Measurements from ENCODE around the gene KRT83.
A peak's percentile ranks its signal among the peaks of the same experiment; 100 is the strongest.
"Not testable (repeated sequence)": the region's sequence is repeated elsewhere in the genome, so short reads cannot be mapped to it uniquely, and the experiment has no call there.

The KRT83 gene

DNA sequence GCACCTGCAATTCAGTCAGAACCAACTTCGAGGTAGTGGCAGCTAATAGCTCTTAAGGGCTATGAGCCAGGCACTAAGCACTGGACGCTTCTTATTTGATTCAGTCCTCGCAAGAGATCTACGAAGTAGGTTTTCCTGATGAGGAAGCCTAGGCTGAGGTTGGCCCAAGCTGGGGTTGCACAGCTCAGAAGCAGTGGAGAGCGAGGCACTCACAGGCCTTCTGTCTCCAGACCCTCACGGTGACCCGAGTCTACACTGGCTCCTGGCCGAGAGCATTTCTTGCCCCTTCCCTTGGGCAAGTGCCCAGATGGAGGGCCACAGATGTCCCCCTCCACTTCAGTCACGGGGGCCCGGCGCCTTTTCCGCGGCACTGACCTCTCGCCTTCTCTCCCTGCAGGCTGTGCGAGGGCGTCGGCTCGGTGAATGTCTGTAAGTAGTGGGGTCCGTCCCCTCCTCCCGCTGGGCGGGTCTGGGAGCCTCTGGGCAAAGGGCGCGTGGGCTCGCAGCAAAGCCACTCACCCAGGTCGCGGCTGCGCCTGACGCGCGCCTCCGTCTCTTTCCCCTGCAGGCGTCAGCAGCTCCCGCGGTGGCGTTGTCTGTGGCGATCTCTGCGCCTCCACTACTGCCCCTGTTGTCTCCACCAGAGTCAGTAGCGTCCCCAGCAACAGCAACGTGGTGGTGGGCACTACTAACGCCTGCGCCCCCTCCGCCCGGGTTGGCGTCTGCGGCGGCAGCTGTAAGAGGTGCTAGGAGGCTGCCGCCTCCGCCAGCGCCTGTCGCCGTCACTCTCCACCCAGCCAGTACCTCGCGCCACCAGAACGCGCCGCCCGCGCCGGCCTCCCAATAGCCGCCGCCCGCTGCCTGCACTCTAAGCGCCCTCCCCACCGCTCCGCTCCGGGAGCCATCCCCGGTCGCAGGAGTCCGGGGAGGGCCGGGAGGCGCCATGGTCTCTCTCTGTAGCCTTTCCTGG is 13.1 kb downstream of the KRT83 start:
- Histone ChIP-seq H3K27me3 (ENCODE audit: insufficient read depth, low read length) (peaks cover 47% of the 10 kb centered on the region), H3K4me3 (ENCODE audit: low read length) (peak overlapping the region; percentile 2), H2AFZ (ENCODE audit: low read depth, low read length) (no peak overlapping the region), H3K4me1 (ENCODE audit: insufficient read depth, low read length) (peaks cover 2% of the 10 kb centered on the region), H3K9me3 (ENCODE audit: low read length) (no peaks in the 10 kb centered on the region), H3K36me3 (ENCODE audit: insufficient read depth, low read length) (no peaks in the 10 kb centered on the region)

DNA sequence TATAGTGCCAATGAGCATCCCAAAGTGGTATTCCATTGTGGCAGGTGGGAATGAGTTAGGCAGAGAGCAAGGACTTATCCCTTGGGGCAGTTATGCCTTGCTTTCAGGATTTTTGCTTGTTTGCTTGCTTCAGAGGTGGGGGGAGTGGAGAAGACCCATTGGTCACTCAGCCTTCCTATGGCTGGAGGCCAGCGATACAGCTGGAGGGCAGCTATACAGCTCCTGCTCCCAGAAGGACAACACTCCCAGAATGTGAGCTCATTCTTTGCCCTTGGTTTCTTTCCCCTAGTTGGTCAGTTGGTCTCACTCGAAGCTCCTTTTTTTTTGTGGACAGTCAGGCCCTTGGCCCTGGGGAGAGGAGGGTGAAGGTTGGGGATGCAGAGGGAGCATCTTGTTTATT is 14.5 kb downstream of the KRT83 start:
- H2AFZ ChIP-seq (ENCODE audit: low read depth, low read length) = no peak overlapping the region
- peaks cover 2% of the 10 kb centered on the region for H3K4me1 ChIP-seq (ENCODE audit: insufficient read depth, low read length)
- H3K9me3 ChIP-seq (ENCODE audit: low read length) = no peaks in the 10 kb centered on the region
- H3K27me3 ChIP-seq (ENCODE audit: insufficient read depth, low read length) = peaks cover 44% of the 10 kb centered on the region
- no peak overlapping the region for H3K4me3 ChIP-seq (ENCODE audit: low read length)
- no peaks in the 10 kb centered on the region for H3K36me3 ChIP-seq (ENCODE audit: insufficient read depth, low read length)

DNA sequence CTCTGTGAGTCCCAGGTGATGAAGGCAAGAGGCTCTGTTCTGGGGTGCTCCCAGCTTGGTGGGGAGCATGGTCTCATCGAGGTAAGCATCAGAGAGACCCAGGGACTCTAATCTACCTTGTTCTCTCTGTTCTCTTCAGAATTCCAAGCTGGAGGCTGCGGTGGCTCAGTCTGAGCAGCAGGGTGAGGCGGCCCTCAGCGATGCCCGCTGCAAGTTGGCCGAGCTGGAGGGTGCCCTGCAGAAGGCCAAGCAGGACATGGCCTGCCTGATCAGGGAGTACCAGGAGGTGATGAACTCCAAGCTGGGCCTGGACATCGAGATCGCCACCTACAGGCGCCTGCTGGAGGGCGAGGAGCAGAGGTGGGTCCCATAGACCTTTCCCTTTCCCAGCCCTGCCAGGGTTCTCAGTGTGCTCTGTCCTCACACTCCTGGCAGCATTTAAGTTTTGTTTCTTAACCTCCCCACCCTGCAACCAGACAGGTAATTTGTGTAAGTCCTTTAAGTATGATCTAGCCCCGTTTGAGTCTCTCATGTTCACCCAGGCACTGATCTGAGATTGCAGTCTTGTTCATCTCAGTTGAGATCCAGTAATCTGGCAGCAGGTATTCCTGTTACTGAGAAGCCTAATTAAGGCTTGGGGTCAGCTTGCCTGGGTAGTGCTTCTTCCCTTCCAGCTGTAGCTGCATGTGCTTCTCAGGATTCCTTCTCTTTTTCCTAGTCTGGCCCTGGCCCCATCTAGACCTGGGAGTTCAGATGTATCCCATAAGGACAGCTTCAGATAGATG is 15.1 kb downstream of the KRT83 start:
- Histone ChIP-seq H3K4me3 (ENCODE audit: low read length) (no peak overlapping the region), H2AFZ (ENCODE audit: low read depth, low read length) (no peak overlapping the region), H3K27me3 (ENCODE audit: insufficient read depth, low read length) (peaks cover 38% of the 10 kb centered on the region), H3K36me3 (ENCODE audit: insufficient read depth, low read length) (no peaks in the 10 kb centered on the region), H3K4me1 (ENCODE audit: insufficient read depth, low read length) (peaks cover 2% of the 10 kb centered on the region), H3K9me3 (ENCODE audit: low read length) (no peaks in the 10 kb centered on the region)

DNA sequence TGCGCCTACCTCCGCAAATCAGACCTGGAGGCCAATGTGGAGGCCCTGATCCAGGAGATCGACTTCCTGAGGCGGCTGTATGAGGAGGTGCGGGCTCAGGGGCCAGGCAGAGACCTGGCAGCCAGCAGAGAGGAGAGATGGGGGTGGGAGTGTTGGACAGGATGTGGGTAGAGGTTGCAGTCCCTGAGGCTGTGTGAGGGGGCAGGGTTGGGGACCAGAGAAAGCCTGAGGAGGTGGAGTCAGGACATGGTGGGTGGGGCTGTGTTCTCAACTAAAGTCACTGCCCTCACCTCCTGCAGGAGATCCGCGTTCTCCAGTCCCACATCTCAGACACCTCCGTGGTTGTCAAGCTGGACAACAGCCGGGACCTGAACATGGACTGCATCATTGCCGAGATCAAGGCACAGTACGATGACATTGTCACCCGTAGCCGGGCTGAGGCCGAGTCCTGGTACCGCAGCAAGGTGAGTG is 16.2 kb downstream of the KRT83 start:
- H3K9me3 ChIP-seq (ENCODE audit: low read length); H2AFZ ChIP-seq (ENCODE audit: low read depth, low read length); H3K36me3 ChIP-seq (ENCODE audit: insufficient read depth, low read length); H3K4me3 ChIP-seq (ENCODE audit: low read length); H3K4me1 ChIP-seq (ENCODE audit: insufficient read depth, low read length): not testable (repeated sequence)
- peaks cover 38% of the 10 kb centered on the region for H3K27me3 ChIP-seq (ENCODE audit: insufficient read depth, low read length)

DNA sequence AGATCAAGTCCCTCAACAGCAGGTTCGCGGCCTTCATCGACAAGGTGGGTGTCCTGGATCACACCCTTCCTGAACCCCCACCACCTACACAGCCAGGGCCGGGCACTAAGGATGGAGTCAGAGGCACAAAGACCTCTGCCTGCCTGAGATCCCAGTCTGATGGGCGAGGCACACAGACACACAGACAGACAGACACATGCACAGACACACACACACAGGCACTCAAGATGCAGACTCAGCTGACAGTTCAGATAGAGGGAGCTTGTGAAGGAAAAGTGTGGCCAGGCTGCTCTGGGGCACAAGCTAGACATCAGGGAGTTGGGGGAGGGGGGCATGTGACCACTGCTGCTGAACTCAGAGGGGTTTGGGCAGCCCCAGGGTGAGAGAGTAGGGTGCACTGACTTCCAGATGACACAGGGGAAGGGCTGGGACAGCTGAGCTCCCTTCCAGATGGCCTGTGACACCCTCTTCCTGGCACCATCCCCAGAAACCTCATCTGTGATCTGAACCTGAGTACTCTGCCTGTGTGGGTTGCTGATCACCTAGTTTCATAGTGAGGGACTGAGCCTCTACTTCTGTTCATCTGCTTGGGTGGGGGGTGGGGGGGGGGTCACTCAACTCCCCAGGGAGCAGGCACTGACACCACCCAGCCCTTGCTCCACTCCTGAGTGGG is 18.8 kb downstream of the KRT83 start:
- H3K27me3 ChIP-seq (ENCODE audit: insufficient read depth, low read length) = peaks cover 13% of the 10 kb centered on the region
- H3K9me3 ChIP-seq (ENCODE audit: low read length); H3K4me3 ChIP-seq (ENCODE audit: low read length); H2AFZ ChIP-seq (ENCODE audit: low read depth, low read length); H3K36me3 ChIP-seq (ENCODE audit: insufficient read depth, low read length); H3K4me1 ChIP-seq (ENCODE audit: insufficient read depth, low read length): not testable (repeated sequence)

DNA sequence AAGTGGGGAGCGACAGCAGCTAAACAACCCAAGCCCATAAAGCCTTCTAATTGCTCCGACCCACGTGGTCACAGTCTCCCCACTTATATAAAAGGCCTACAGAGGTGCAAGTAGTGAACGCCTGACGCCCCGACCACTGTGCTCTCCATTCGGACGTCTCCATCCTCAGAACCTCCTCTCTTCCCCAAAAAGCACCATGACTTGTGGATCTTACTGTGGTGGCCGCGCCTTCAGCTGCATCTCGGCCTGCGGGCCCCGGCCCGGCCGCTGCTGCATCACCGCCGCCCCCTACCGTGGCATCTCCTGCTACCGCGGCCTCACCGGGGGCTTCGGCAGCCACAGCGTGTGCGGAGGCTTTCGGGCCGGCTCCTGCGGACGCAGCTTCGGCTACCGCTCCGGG is 19.5 kb downstream of the KRT83 start:
- not testable (repeated sequence) for H3K4me3 ChIP-seq (ENCODE audit: low read length); H3K9me3 ChIP-seq (ENCODE audit: low read length); H3K4me1 ChIP-seq (ENCODE audit: insufficient read depth, low read length); H3K27me3 ChIP-seq (ENCODE audit: insufficient read depth, low read length); H3K36me3 ChIP-seq (ENCODE audit: insufficient read depth, low read length); H2AFZ ChIP-seq (ENCODE audit: low read depth, low read length)

DNA sequence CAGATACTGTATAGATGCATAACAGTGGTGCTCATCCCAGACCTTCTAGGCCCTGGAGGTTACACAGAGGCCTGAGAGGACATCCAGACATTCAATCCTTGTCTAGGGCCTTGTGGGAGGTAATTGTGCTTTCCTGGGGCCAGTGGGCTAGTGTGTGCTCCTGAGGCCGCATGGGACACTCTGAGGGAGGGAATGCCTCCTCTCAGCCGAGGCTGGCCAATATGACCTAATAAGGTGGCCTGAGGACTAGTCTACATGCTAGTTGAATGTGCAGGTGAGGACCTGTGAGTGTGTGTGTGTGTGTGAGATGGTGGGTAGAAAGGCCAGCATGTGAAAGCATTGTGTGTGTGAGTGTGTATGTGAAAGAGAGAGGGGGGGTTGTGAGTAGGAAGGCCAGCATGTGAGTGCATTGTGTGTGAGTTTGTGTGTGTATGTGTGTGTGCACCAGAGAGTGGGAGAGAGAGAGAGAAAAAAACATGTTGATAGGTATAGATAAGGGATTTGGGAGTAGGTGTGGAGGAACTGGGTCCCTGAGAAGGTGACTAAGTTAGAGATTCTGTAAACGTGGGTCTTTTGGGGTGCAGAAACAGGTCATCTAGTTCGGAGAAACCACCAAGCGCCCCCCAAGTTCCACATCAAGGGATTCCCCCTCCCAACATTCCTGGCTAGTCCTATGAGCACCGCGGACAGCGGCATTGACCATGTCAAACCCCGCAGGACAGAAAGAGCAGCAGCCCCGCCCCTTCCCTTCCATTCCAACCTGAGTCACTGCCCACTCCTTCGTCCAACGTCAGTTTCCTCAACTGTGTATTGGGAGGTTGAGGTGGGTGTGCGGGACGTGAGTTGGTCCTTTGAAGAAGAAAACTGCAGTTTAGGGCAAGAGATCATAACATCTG is 20.2 kb downstream of the KRT83 start:
- Histone ChIP-seq H3K9me3 (ENCODE audit: low read length) (no peaks in the 10 kb centered on the region), H3K36me3 (ENCODE audit: insufficient read depth, low read length) (no peaks in the 10 kb centered on the region), H3K4me1 (ENCODE audit: insufficient read depth, low read length) (no peaks in the 10 kb centered on the region), H3K4me3 (ENCODE audit: low read length) (no peak overlapping the region), H3K27me3 (ENCODE audit: insufficient read depth, low read length) (no peaks in the 10 kb centered on the region), H2AFZ (ENCODE audit: low read depth, low read length) (no peak overlapping the region)

DNA sequence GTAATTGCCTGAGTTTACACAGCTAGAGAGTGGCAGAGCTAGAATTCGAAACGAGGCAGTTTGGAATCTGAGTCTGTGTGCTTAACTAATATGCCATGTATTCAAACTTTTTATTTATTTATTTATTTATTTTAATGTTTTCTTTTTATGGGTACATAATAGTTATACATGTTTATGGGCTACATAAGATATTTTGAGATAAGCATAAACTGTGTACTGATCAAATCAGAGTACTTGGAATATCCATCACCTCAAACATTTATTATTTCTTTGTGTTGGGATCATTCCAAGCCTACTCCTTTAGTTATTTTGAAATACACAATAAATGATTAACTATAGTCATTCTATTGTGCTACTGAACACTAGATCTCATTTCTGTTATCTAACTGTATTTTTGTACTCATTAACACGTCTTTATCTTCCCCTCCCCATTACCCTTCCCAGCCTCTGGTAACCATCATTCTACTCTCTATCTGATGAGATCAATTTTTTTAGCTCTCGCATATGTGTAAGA is 22.5 kb downstream of the KRT83 start:
- H3K9me3 ChIP-seq (ENCODE audit: low read length) = no peaks in the 10 kb centered on the region
- H2AFZ ChIP-seq (ENCODE audit: low read depth, low read length) = no peak overlapping the region
- H3K27me3 ChIP-seq (ENCODE audit: insufficient read depth, low read length) = no peaks in the 10 kb centered on the region
- no peak overlapping the region for H3K4me3 ChIP-seq (ENCODE audit: low read length)
- H3K36me3 ChIP-seq (ENCODE audit: insufficient read depth, low read length) = no peaks in the 10 kb centered on the region
- no peaks in the 10 kb centered on the region for H3K4me1 ChIP-seq (ENCODE audit: insufficient read depth, low read length)

DNA sequence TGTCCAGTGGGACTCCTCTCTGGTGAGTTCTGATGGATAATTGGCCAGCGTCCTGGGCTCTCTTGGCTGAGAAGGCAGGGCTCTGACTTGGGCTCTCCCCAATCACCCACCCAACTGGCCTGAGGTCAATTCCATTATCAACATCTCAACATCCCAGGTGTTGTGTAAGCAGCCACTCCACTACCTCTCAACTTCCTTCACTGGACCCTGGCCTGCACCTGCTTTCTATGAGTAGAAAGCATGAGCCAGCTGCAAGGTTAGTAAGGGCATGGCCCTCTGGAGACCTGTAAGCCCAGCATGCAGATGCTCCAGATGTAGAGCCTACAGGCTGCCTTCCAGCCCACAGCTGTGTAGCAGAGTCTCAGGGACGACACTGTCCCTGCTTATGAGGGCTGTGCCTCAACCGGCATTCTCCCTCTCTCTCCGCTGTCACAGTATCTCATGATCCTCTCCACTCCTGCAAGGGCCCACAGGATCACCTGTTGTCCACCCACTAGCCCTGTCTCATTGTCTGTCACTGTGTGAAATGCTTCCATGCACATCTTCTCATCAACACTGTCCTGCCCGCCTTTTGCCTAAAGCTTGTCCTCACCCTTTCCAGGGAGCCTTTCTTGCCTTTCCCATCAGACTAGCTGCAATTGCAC is 24.5 kb downstream of the KRT83 start:
- Histone ChIP-seq H3K4me1 (ENCODE audit: insufficient read depth, low read length) (no peaks in the 10 kb centered on the region), H3K4me3 (ENCODE audit: low read length) (no peak overlapping the region), H3K9me3 (ENCODE audit: low read length) (no peaks in the 10 kb centered on the region), H3K36me3 (ENCODE audit: insufficient read depth, low read length) (no peaks in the 10 kb centered on the region), H2AFZ (ENCODE audit: low read depth, low read length) (no peak overlapping the region), H3K27me3 (ENCODE audit: insufficient read depth, low read length) (no peaks in the 10 kb centered on the region)

DNA sequence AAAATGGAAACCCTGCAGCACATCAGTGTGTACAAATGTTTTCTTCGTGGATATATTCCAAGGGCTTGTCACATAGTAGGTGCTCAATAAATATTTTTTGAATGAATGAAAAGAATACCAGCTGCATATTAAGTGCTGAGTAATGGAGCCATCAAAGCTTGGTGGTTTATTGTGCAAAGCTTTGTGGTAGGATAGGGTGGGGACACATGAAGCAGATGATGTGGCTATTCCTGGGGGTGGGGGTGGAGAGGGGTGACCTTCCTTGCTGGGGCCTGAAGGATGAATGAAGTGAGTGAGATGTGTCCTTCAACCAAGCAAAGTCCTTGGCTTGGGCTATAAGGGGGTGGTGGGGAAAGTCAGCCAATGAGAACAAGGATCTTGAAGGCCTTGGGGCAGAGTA is 25.5 kb downstream of the KRT83 start:
- Histone ChIP-seq H3K9me3 (ENCODE audit: low read length) (no peaks in the 10 kb centered on the region), H3K4me3 (ENCODE audit: low read length) (no peak overlapping the region), H2AFZ (ENCODE audit: low read depth, low read length) (no peak overlapping the region), H3K36me3 (ENCODE audit: insufficient read depth, low read length) (no peaks in the 10 kb centered on the region), H3K4me1 (ENCODE audit: insufficient read depth, low read length) (no peaks in the 10 kb centered on the region), H3K27me3 (ENCODE audit: insufficient read depth, low read length) (no peaks in the 10 kb centered on the region)

DNA sequence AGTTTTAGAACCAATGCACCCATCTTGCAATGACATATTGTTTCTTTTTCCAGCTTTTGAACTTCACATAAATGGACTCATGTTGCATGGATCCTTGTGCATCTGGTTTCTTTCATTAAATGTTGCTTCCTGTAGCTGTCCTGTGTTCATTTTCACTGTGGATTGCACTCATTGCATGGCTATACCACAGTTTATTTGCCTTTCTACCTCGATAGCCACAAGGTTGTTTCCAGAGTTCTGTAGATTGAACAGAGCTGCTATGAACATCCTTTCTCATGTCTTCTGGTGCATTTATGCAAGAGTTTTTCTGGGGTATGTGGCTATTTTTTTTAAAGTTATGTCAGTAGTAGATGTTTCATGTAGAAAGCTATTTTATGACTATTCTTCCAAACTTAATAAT is 26.4 kb downstream of the KRT83 start:
- Histone ChIP-seq H3K27me3 (ENCODE audit: insufficient read depth, low read length) (no peaks in the 10 kb centered on the region), H3K9me3 (ENCODE audit: low read length) (no peaks in the 10 kb centered on the region), H3K4me1 (ENCODE audit: insufficient read depth, low read length) (no peaks in the 10 kb centered on the region), H2AFZ (ENCODE audit: low read depth, low read length) (no peak overlapping the region), H3K36me3 (ENCODE audit: insufficient read depth, low read length) (no peaks in the 10 kb centered on the region), H3K4me3 (ENCODE audit: low read length) (no peak overlapping the region)

DNA sequence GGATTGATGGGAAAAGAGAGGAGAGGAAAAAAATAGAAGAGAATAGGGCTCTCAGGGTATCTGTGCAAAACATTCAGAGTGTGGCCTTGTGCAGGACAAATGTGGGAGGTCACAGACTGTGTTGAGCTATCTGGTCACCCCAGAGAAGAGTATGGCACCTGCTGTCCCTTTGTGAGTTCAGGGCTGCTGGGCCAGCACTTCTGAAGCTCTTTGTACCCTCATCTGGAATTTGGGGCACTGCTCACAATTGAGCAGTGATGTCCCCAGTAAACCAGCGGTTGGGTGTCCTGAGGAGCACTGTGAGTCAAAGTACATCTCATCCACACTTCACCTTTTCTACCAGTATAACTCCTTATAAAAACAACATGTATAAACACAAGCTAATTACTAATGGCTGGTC is 27.3 kb downstream of the KRT83 start:
- no peaks in the 10 kb centered on the region for H3K36me3 ChIP-seq (ENCODE audit: insufficient read depth, low read length)
- H3K9me3 ChIP-seq (ENCODE audit: low read length) = no peaks in the 10 kb centered on the region
- H3K27me3 ChIP-seq (ENCODE audit: insufficient read depth, low read length) = no peaks in the 10 kb centered on the region
- H3K4me1 ChIP-seq (ENCODE audit: insufficient read depth, low read length) = no peaks in the 10 kb centered on the region
- no peak overlapping the region for H2AFZ ChIP-seq (ENCODE audit: low read depth, low read length)
- no peak overlapping the region for H3K4me3 ChIP-seq (ENCODE audit: low read length)
